Astrocyte of the spinal cord (primary cell): ENCODE data around the gene AKT3.

Experiments
- DNase-seq: peaks from one replicate; pipeline ENCODE4 v3.0.0; 2011; ENCODE audit warnings: low read depth, low spot score
- H3K4me3 ChIP-seq: 2 replicates; pipeline ENCODE4 v1.5.1; 2011; ENCODE audit warnings: low read depth, mild to moderate bottlenecking, low read length, moderate library complexity
- in situ Hi-C: cut with HindIII; loops from 2 replicates; pipeline ENCODE4 v1.10.0; 2017; ENCODE audit warnings: low sequenced_read_pairs
- TF ChIP-seq, protein P1 (sequence below): IDR thresholded peaks from 2 replicates; pipeline ENCODE4 v1.5.1; 2012; ENCODE audit warnings: low read depth, mild to moderate bottlenecking, low read length, inconsistent platforms

AKT3 gene

DNA sequence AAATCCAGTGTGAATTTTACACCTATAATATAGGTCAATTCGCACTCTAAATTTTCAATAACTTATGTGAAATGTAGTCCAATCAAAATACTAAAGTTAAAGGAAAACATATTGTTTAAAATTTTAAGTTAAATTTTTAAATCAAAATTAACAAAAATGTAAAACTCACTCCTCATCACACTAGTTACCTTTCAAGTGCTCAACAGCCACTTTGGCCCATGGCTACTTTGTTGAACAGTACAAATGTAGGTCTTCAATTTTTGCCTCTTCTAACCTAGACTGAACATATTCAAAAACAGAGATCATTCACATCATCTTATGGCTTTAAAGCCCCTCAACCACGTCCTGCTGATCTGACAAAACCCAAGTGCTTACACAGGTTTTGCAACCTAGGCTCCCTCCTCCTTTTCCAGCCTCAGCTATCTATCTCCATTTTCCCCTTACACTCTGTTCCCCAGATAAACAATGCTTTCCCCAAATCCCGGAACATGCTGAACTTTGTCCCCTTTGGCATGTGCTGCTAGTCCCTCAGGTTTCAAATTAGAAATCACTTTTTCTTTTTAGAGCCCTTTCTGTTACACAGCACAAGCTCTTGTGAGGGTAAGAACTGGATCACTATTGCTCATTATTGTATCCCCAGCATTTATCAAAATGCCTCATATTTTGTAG, 110.6 kb downstream of the AKT3 start:
- in situ Hi-C loops, result no loop called here
- no peak for DNase-seq
- TF ChIP-seq, protein P1, sequence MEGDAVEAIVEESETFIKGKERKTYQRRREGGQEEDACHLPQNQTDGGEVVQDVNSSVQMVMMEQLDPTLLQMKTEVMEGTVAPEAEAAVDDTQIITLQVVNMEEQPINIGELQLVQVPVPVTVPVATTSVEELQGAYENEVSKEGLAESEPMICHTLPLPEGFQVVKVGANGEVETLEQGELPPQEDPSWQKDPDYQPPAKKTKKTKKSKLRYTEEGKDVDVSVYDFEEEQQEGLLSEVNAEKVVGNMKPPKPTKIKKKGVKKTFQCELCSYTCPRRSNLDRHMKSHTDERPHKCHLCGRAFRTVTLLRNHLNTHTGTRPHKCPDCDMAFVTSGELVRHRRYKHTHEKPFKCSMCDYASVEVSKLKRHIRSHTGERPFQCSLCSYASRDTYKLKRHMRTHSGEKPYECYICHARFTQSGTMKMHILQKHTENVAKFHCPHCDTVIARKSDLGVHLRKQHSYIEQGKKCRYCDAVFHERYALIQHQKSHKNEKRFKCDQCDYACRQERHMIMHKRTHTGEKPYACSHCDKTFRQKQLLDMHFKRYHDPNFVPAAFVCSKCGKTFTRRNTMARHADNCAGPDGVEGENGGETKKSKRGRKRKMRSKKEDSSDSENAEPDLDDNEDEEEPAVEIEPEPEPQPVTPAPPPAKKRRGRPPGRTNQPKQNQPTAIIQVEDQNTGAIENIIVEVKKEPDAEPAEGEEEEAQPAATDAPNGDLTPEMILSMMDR, result no peak
- no peak overlapping the region for H3K4me3 ChIP-seq

DNA sequence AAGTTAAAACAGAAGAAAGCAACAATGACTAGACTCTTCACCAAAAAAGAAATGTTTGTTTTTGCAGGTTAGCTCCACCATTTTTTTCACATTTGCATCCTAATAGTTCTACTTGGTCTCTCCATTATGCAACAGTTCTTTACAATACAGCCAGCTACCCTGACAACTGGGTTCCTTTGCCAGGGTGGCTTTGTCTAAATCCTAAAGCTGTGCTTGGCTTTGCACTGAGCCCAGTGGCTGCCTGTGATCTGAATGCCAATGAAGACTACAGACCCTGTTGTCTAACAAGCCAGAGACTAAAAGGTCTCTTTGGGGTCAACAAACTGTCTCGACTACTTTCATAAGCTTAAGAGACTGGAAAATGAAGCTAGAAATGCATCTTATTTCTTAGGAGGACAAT, 112.0 kb downstream of the AKT3 start:
- TF ChIP-seq, protein P1, result no peak
- H3K4me3 ChIP-seq, result no peak overlapping the region
- no peak for DNase-seq
- in situ Hi-C loops, result no loop called here

DNA sequence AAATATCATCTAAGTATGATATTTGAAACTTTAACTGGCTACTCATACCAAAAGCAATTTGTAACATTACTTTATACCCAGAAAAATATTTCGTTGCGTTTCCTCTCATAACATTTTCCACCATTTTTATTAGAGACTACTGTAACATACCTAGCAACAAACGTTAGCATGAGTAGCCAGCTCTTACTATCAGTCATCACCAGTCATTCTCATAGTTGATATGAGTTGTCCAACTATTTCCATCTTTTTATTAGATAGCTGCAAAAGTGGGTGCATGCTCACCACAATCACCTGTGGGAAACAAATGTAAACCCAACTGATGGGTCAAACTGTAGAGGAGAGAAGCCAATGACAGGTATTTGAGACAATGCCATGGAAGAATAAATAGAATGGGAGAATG, 114.6 kb downstream of the AKT3 start:
- TF ChIP-seq, protein P1, result no peak
- H3K4me3 ChIP-seq, result no peak overlapping the region
- DNase-seq, result no peak
- in situ Hi-C loops, result no loop called here

DNA sequence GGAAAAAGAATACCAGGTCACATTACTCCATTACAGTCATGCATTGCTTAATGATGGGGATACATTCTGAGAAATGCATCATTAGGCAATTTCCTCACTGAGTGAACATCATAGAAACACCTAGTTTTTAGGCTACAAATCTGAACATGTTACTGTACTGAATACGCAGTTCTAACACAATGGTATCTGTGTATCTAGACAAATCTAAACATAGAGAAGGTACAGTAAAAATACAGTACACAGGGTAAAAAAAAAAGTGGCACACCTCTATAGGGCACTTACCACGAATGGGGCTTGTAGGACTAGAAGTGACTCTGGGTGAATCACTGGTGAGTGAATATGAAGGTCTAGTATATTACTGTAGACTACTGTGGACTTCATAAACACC, 115.7 kb downstream of the AKT3 start:
- in situ Hi-C loops, result no loop called here
- TF ChIP-seq, protein P1, result no peak
- H3K4me3 ChIP-seq, result no peak overlapping the region
- no peak for DNase-seq

DNA sequence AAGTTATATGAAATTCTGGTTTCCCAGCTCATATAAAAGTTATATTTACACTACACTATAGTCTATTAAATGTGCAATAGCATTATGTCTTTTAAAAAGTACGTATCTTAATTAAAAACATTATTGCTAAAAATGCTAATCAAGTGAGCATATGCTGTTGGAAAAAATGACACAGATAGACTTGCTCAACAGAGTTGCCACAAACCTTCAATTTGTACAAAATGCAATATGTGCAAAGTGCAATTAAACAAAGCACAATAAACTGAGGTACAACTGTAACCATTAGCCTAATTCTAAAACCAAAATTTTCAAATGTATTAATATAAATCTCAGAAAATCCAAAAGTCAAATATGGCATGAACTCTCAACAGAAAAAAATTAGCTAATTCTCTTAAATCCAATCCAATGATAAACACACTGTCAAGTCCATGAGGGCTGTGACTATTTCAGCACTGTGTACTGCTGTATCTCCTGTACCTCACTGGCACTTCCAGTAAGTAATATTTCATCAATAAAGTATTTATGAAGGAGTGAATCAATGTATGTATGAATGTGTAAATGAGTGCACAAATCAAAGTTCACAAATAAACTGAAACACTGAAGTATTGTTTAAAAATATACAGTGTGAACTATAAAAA, 116.3 kb downstream of the AKT3 start:
- TF ChIP-seq, protein P1, result no peak
- in situ Hi-C loops, result no loop called here
- no peak overlapping the region for H3K4me3 ChIP-seq
- DNase-seq, result no peak

DNA sequence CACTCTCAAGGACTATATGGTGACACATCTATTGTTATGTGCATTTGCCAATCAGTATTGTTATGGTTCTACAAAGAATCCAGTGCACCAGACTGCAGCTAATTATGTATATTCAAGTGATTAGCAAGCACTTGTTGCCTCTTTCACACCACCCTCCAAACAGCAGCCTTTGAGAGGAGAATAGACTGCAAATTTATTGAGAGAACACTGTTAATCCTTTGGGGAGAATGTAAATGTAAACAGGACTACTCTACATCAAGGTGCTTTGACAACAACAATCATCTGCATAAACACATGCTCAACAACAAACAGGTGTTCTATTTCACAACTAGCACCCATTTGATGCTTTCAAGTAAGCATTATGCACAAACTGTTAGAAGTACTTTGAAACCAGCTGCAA, 117.4 kb downstream of the AKT3 start:
- TF ChIP-seq, protein P1, result no peak
- in situ Hi-C loops, result no loop called here
- no peak overlapping the region for H3K4me3 ChIP-seq
- no peak for DNase-seq
